ENCODE data around the gene SLC6A13. TPM values are rescaled to one million over a fixed set of nuclear protein-coding genes. Genes with fewer than 3 reads are reported as not detected.

SLC6A13 gene
- total and polyA plus RNA-seq, 10 of the 15 experiments (the other 5 are each of a cell fraction or from before 2014, with no cell fraction given): 0.18 to 1.2 (median 0.20) TPM; not detected in 3

DNA sequence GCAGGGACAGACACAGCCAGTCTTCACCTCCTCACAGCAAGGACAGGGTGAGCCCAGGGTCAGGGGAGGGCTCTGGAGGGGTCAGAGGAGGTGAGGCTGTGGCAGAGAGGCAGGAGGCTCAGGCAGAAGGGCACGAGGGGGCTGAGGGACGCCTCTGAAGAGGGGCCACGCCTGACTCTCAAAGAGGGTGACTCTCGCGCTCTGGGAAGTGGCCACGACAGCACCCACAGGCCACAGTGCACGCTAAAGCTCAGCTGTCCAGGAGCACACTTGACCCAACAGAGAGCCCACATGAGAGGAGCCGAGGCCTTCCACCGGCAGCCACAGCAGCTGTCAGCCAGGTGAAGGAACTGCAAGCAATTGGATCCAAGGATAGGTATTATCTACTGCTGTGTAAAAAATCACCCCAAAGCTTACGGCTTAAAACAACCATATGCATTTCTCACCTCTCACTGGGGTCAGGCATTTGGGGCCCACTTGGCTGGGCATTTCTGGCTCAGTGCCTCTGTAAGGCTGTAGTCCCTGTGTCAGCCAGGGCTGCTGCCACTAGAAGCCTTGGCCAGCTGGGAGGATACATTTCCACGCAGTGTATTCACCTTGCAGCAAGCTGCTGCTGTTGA is 76.5 kb downstream of the SLC6A13 start:
- RAD21 ChIA-PET (ENCODE audit: unreplicated experiment): no interaction called here
- no peak for FAIRE-seq
- TF ChIP-seq, protein P1, sequence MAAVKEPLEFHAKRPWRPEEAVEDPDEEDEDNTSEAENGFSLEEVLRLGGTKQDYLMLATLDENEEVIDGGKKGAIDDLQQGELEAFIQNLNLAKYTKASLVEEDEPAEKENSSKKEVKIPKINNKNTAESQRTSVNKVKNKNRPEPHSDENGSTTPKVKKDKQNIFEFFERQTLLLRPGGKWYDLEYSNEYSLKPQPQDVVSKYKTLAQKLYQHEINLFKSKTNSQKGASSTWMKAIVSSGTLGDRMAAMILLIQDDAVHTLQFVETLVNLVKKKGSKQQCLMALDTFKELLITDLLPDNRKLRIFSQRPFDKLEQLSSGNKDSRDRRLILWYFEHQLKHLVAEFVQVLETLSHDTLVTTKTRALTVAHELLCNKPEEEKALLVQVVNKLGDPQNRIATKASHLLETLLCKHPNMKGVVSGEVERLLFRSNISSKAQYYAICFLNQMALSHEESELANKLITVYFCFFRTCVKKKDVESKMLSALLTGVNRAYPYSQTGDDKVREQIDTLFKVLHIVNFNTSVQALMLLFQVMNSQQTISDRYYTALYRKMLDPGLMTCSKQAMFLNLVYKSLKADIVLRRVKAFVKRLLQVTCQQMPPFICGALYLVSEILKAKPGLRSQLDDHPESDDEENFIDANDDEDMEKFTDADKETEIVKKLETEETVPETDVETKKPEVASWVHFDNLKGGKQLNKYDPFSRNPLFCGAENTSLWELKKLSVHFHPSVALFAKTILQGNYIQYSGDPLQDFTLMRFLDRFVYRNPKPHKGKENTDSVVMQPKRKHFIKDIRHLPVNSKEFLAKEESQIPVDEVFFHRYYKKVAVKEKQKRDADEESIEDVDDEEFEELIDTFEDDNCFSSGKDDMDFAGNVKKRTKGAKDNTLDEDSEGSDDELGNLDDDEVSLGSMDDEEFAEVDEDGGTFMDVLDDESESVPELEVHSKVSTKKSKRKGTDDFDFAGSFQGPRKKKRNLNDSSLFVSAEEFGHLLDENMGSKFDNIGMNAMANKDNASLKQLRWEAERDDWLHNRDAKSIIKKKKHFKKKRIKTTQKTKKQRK (IDR thresholded peaks at IDR 0.05; ENCODE audit: low read depth, low read length): no peak
- TF ChIP-seq HDAC6 (IDR thresholded peaks at IDR 0.05; ENCODE audit: unreplicated experiment): no peak
- TF ChIP-seq NFYA (IDR thresholded peaks at IDR 0.05; ENCODE audit: borderline replicate concordance, low read depth, low read length): no peak
- TF ChIP-seq BHLHE40 (IDR thresholded peaks at IDR 0.05; ENCODE audit: borderline replicate concordance in 1 of 2, low read depth in 2 of 2, low read length in 1 of 2): no peak
- TF ChIP-seq CHD4 (IDR thresholded peaks at IDR 0.05): no peak
- TF ChIP-seq CREB1 (IDR thresholded peaks at IDR 0.05; ENCODE audit: low read depth): no peak
- TF ChIP-seq, protein P2, sequence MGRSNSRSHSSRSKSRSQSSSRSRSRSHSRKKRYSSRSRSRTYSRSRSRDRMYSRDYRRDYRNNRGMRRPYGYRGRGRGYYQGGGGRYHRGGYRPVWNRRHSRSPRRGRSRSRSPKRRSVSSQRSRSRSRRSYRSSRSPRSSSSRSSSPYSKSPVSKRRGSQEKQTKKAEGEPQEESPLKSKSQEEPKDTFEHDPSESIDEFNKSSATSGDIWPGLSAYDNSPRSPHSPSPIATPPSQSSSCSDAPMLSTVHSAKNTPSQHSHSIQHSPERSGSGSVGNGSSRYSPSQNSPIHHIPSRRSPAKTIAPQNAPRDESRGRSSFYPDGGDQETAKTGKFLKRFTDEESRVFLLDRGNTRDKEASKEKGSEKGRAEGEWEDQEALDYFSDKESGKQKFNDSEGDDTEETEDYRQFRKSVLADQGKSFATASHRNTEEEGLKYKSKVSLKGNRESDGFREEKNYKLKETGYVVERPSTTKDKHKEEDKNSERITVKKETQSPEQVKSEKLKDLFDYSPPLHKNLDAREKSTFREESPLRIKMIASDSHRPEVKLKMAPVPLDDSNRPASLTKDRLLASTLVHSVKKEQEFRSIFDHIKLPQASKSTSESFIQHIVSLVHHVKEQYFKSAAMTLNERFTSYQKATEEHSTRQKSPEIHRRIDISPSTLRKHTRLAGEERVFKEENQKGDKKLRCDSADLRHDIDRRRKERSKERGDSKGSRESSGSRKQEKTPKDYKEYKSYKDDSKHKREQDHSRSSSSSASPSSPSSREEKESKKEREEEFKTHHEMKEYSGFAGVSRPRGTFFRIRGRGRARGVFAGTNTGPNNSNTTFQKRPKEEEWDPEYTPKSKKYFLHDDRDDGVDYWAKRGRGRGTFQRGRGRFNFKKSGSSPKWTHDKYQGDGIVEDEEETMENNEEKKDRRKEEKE (IDR thresholded peaks at IDR 0.05): no peak
- TF ChIP-seq MLLT1 (IDR thresholded peaks at IDR 0.05): no peak
- TF ChIP-seq, protein P3, sequence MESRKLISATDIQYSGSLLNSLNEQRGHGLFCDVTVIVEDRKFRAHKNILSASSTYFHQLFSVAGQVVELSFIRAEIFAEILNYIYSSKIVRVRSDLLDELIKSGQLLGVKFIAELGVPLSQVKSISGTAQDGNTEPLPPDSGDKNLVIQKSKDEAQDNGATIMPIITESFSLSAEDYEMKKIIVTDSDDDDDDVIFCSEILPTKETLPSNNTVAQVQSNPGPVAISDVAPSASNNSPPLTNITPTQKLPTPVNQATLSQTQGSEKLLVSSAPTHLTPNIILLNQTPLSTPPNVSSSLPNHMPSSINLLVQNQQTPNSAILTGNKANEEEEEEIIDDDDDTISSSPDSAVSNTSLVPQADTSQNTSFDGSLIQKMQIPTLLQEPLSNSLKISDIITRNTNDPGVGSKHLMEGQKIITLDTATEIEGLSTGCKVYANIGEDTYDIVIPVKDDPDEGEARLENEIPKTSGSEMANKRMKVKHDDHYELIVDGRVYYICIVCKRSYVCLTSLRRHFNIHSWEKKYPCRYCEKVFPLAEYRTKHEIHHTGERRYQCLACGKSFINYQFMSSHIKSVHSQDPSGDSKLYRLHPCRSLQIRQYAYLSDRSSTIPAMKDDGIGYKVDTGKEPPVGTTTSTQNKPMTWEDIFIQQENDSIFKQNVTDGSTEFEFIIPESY (IDR thresholded peaks at IDR 0.05): no peak
- H3K9ac ChIP-seq (ENCODE audit: control insufficient read depth, insufficient read depth, low read length): no peak overlapping the region
- no peak for ATAC-seq
- H3K36me3 ChIP-seq (ENCODE audit: control insufficient read depth in 2 of 2, insufficient read depth in 2 of 2, low read length in 1 of 2): no peaks in the 10 kb centered on the region
- POLR2A ChIA-PET: no interaction called here
- H3K27ac ChIP-seq (ENCODE audit: control insufficient read depth, insufficient read depth): no peak overlapping the region
- H2AFZ ChIP-seq (ENCODE audit: control insufficient read depth, low read depth, low read length): no peak overlapping the region
- 50% methylated on average over 6 of the region's 11 CpGs for WGBS (ENCODE audit: insufficient coverage, insufficient replicate concordance, low lambda C conversion rate, missing lambda C conversion rate)
- no peak for DNase-seq (ENCODE audit: low read depth, low spot score)
- H3K79me2 ChIP-seq (ENCODE audit: control insufficient read depth, insufficient read depth, low read length): no peaks in the 10 kb centered on the region
- in situ Hi-C loops (cut with MboI) (no loop called here), intact Hi-C loops (cut with micrococcal nuclease; ENCODE audit: unreplicated experiment) (no loop called here)
- CTCF ChIA-PET: no interaction called here
- no TSS peak for BruUV-seq (replicated peaks)
- H4K20me1 ChIP-seq (ENCODE audit: control insufficient read depth, insufficient read depth): no peaks in the 10 kb centered on the region
- SMC1A ChIA-PET (ENCODE audit: uncharacterized antibody, unreplicated experiment): no interaction called here
- no peak overlapping the region for H3K4me2 ChIP-seq (ENCODE audit: control insufficient read depth, insufficient read depth)
- no peaks in the 10 kb centered on the region for H3K9me3 ChIP-seq (replicated peaks; ENCODE audit: control insufficient read depth, insufficient read depth, low read length)
- H3K4me1 ChIP-seq (ENCODE audit: control insufficient read depth, insufficient read depth, low read length): no peaks in the 10 kb centered on the region
- no peak overlapping the region for H3K4me3 ChIP-seq
- H3K27me3 ChIP-seq (replicated peaks in 1 of 2; ENCODE audit: control insufficient read depth in 2 of 2, insufficient read depth in 2 of 2, low read length in 1 of 2): no peaks in the 10 kb centered on the region; a peak in 1 of 4 replicates
